ENCODE data around the gene CCKAR. TPM values are rescaled to one million over a fixed set of nuclear protein-coding genes. Genes with fewer than 3 reads are reported as not detected.

Gene CCKAR
- total RNA-seq, 1 experiment from 2014 or later = not detected

DNA sequence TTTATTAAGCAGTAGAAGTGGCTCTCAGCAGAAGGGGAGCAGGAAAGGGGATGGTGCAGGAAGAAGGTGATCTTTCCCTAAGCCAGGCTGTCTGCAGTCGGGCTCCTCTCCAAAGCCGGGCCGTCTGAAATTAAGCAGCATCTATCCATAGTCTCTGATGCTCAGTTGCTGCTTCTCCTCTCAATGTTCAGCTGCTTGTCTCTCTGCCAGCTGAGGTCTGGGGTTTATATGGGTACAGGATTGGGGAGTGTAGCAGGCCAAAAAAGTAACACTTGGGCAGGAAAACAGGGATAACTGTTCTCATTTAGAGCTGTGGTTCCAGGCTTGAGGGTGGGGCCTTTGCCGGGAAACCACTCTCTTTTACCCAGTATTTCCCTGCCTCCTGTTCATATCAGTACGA, 39.2 kb upstream of the CCKAR start:
- ChIA-PET POLR2A (no interaction called here), CTCF (no interaction called here)
- H3K27me3 Mint-ChIP-seq (ENCODE audit: low read depth) = no peaks in the 10 kb centered on the region; the same call in 1 of the 2 replicates
- TF ChIP-seq, protein P1, sequence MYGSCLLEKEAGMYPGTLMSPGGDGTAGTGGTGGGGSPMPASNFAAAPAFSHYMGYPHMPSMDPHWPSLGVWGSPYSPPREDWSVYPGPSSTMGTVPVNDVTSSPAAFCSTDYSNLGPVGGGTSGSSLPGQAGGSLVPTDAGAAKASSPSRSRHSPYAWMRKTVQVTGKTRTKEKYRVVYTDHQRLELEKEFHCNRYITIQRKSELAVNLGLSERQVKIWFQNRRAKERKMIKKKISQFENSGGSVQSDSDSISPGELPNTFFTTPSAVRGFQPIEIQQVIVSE (CRISPR knock-in tag; IDR thresholded peaks at IDR 0.05; ENCODE audit: borderline replicate concordance) = no peak
- TF ChIP-seq NR1H2 (CRISPR knock-in tag; IDR thresholded peaks at IDR 0.05) = no peak
- TF ChIP-seq, protein P2, sequence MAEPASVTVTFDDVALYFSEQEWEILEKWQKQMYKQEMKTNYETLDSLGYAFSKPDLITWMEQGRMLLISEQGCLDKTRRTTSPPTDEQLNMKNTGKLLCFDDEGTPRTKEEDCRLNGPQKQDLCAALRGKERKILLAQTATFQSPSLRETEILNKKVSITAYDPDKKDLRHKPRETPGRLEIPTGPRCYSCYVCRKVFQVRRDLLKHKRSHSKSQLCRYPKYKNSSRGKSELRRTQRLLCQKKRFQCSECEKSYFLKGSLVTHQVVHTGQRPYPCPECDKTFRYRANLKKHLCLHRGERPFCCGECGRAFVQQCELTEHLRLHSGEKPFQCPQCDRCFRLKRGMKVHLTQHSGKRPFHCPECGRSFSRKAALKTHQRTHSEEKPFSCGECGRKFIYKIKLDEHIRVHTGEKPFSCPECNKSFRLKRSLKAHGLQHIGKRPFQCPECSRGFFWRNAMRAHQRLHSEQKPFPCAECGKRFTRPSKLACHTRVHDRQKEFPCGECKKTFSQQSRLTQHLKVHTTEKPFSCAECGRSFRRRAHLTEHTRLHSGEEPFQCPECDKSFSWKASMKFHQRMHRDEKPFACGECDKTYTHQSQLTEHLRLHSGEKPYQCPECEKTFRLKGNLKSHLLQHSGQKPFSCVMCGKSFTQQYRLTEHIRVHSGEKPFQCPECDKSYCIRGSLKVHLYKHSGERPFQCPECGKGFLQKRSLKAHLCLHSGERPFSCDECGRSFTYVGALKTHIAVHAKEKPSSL (CRISPR knock-in tag; conservative IDR thresholded peaks at IDR 0.05) = no peak
- no peak for TF ChIP-seq SMAD3 (CRISPR knock-in tag; IDR thresholded peaks at IDR 0.05; ENCODE audit: borderline replicate concordance)
- TF ChIP-seq NFE2L1 (CRISPR knock-in tag; IDR thresholded peaks at IDR 0.05) = no peak
- TF ChIP-seq ZBTB21 (CRISPR knock-in tag; IDR thresholded peaks at IDR 0.05; ENCODE audit: borderline replicate concordance) = no peak
- TF ChIP-seq JUN (CRISPR knock-in tag; IDR thresholded peaks at IDR 0.05) = no peak
- no peak for TF ChIP-seq GABPB1 (CRISPR knock-in tag; IDR thresholded peaks at IDR 0.05)
- no peak for TF ChIP-seq NFYB (CRISPR knock-in tag; conservative IDR thresholded peaks at IDR 0.05; ENCODE audit: low read depth)
- no peak for TF ChIP-seq ZNF121 (CRISPR knock-in tag; IDR thresholded peaks at IDR 0.05)
- TF ChIP-seq, protein P3, sequence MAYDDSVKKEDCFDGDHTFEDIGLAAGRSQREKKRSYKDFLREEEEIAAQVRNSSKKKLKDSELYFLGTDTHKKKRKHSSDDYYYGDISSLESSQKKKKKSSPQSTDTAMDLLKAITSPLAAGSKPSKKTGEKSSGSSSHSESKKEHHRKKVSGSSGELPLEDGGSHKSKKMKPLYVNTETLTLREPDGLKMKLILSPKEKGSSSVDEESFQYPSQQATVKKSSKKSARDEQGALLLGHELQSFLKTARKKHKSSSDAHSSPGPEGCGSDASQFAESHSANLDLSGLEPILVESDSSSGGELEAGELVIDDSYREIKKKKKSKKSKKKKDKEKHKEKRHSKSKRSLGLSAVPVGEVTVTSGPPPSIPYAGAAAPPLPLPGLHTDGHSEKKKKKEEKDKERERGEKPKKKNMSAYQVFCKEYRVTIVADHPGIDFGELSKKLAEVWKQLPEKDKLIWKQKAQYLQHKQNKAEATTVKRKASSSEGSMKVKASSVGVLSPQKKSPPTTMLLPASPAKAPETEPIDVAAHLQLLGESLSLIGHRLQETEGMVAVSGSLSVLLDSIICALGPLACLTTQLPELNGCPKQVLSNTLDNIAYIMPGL (CRISPR knock-in tag; IDR thresholded peaks at IDR 0.05) = no peak
- TF ChIP-seq ATF1 (CRISPR knock-in tag; IDR thresholded peaks at IDR 0.05) = no peak
- TF ChIP-seq, protein P4, sequence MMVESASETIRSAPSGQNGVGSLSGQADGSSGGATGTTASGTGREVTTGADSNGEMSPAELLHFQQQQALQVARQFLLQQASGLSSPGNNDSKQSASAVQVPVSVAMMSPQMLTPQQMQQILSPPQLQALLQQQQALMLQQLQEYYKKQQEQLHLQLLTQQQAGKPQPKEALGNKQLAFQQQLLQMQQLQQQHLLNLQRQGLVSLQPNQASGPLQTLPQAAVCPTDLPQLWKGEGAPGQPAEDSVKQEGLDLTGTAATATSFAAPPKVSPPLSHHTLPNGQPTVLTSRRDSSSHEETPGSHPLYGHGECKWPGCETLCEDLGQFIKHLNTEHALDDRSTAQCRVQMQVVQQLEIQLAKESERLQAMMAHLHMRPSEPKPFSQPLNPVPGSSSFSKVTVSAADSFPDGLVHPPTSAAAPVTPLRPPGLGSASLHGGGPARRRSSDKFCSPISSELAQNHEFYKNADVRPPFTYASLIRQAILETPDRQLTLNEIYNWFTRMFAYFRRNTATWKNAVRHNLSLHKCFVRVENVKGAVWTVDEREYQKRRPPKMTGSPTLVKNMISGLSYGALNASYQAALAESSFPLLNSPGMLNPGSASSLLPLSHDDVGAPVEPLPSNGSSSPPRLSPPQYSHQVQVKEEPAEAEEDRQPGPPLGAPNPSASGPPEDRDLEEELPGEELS (CRISPR knock-in tag; IDR thresholded peaks at IDR 0.05) = no peak
- no peak for TF ChIP-seq PRRX2 (CRISPR knock-in tag; IDR thresholded peaks at IDR 0.05)
- TF ChIP-seq CREB1 (CRISPR knock-in tag; IDR thresholded peaks at IDR 0.05) = no peak
- H3K4me1 Mint-ChIP-seq = peaks cover 29% of the 10 kb centered on the region
- no peaks in the 10 kb centered on the region for H3K9me3 Mint-ChIP-seq
- no peak overlapping the region for H3K4me3 Mint-ChIP-seq
- no peak overlapping the region for H3K27ac Mint-ChIP-seq
- DNase-seq (ENCODE audit: low spot score) (no peak), ATAC-seq (no peak)
- no peaks in the 10 kb centered on the region for H3K36me3 Mint-ChIP-seq

DNA sequence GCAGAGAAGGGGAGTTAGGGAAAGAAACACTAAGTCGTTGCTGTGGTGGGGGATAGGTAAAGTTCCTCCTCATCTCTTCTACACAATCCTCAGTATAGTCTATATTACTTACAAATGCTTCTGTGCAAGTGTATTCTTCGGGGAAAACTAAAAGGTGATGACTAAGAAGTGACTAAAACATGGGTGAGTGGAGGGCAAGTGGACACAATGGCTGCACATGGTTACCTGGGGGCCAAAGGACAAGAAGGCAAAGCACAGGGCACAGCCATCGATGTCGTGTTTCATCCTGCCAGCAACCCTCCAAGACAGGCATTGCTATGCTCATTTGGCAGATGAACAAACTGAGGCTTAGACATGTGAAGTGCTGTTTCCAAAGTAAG, 35.5 kb upstream of the CCKAR start:
- H3K36me3 Mint-ChIP-seq = no peaks in the 10 kb centered on the region
- ChIA-PET CTCF (no interaction called here), POLR2A (no interaction called here)
- H3K9me3 Mint-ChIP-seq = peaks cover 1% of the 10 kb centered on the region; the same call in 1 of the 2 replicates
- H3K27ac Mint-ChIP-seq = no peak overlapping the region
- ATAC-seq (no peak), DNase-seq (ENCODE audit: low spot score) (no peak)
- H3K4me3 Mint-ChIP-seq = no peak overlapping the region
- TF ChIP-seq, protein P5, sequence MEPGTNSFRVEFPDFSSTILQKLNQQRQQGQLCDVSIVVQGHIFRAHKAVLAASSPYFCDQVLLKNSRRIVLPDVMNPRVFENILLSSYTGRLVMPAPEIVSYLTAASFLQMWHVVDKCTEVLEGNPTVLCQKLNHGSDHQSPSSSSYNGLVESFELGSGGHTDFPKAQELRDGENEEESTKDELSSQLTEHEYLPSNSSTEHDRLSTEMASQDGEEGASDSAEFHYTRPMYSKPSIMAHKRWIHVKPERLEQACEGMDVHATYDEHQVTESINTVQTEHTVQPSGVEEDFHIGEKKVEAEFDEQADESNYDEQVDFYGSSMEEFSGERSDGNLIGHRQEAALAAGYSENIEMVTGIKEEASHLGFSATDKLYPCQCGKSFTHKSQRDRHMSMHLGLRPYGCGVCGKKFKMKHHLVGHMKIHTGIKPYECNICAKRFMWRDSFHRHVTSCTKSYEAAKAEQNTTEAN (CRISPR knock-in tag; IDR thresholded peaks at IDR 0.05) = no peak
- no peak for TF ChIP-seq RELA (CRISPR knock-in tag; IDR thresholded peaks at IDR 0.05; ENCODE audit: borderline replicate concordance)
- no peaks in the 10 kb centered on the region; the same call in 1 of the 2 replicates for H3K27me3 Mint-ChIP-seq (ENCODE audit: low read depth)
- H3K4me1 Mint-ChIP-seq = peaks cover 14% of the 10 kb centered on the region
